Fibroblast of pulmonary artery (primary cell): ENCODE measurements around the gene WDR86.
A peak's percentile ranks its signal among the peaks of the same experiment; 100 is the strongest.

Experiments
- DNase-seq: peaks from one replicate; pipeline ENCODE4 v3.0.0-alpha.2; 2010; ENCODE audit warnings: low read depth
- H3K4me3 ChIP-seq: replicated peaks from 2 replicates; pipeline ENCODE4 v1.5.1; 2011; ENCODE audit warnings: low read depth, mild to moderate bottlenecking, control low read depth, low read length, moderate library complexity
- TF ChIP-seq, protein P1 (sequence below): IDR thresholded peaks from 2 replicates; pipeline ENCODE4 v1.5.1; 2011; ENCODE audit warnings: mild to moderate bottlenecking, control low read depth, low read length, inconsistent platforms; ENCODE audit errors: missing control alignments

Gene WDR86

DNA sequence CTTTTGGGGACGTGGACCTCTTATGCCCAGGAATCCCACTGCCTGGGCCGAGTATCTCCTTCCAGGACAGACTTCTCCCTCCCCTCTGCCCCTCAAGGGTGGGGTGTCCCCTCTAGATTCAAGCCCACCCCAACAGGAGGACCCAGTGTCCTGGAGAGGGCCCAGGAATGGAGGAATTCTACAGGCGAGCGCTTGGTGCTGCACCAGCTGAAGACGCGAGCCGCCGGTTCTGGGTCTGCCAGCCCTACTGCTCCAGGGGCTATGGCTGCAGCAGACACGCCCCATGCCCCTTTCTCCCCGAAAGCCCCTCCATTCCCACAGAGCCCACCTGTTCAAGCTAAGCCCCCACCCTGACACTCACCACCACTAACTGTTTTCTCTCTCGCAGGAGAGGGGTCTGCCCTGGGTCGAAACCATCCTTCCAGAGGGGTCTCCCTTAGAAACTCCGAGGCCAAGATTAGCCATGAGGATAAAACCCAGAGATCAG lies 21.5 kb upstream of the WDR86 start:
- H3K4me3 ChIP-seq: no peak overlapping the region
- TF ChIP-seq, protein P1, sequence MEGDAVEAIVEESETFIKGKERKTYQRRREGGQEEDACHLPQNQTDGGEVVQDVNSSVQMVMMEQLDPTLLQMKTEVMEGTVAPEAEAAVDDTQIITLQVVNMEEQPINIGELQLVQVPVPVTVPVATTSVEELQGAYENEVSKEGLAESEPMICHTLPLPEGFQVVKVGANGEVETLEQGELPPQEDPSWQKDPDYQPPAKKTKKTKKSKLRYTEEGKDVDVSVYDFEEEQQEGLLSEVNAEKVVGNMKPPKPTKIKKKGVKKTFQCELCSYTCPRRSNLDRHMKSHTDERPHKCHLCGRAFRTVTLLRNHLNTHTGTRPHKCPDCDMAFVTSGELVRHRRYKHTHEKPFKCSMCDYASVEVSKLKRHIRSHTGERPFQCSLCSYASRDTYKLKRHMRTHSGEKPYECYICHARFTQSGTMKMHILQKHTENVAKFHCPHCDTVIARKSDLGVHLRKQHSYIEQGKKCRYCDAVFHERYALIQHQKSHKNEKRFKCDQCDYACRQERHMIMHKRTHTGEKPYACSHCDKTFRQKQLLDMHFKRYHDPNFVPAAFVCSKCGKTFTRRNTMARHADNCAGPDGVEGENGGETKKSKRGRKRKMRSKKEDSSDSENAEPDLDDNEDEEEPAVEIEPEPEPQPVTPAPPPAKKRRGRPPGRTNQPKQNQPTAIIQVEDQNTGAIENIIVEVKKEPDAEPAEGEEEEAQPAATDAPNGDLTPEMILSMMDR: no peak
- DNase-seq: no peak

DNA sequence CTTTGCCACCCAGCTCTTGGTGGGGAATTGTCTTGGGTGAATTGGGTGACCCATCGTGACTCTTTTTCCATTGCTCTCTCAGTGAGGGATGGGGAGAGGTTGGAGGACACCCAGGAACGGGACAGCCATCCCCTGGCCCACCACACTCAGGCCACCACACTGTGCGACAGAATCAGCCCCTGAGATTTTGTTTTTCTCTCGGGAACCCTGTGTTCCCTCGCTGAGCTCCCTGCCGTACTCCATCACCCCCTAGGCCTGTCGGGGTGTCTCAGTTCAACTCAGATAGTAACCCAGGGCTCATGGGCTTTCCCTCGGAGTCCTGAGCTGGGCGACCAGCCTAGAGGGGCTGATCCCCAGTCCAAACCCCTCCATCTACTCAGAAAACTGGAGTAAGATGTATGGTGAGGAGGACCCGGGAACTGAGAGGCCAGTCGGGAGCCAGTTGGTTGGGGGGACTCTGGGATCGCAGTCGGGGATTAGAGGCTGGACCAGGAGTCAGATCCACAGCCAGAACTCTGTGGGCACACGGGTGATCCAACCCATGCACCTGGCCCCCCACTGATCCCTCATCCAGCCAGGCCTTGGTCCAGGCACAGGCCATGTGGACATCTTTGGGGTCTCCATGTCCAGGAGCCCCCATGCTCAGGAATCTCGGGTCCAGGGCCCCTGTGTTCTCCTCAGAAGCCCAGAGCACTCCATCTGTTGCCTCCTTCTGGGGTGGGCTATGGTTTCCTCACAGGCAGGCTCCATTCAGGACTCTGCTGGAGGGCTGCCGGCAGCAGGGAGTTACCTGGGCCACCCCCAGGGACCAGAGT lies 20.8 kb upstream of the WDR86 start:
- H3K4me3 ChIP-seq: no peak overlapping the region
- TF ChIP-seq, protein P1: no peak
- no peak for DNase-seq

DNA sequence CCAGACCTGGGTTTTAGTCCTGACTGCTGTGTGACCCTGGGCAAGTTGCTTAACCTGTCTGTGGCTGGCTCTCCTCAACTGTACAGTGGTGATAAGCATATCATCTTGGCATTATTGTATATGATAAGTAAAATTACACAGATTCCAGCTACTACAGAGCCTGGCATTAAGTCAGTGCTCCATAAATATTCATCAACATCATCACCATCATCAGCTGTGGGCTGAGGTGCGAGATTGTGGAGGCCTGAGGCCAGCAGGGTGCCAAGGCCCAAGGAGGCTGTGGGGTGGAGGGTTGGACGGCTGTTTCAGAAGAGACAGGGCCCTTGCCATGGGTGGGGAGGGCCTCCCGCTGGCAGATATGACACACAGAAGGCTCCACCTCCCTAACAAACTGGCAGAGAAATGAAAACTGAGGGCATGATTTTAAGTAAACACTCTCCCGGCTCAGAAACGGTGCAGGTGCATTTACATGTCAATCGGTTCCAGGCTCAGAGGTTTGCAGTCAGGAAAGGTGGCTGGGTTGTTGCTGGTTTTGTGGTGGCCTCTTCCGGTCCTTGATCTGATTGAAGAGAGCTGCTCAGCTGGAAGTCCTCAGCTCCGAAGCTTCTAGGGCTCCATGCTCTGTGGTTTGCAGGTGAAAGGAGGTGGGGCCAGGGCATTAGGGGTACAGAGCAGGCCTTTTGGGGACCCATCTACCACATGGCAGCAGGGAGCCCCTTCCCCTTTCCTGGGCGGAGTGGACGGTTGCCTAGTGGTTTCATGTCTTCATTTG lies 19.9 kb upstream of the WDR86 start:
- no peak for DNase-seq
- TF ChIP-seq, protein P1: no peak
- no peak overlapping the region for H3K4me3 ChIP-seq

DNA sequence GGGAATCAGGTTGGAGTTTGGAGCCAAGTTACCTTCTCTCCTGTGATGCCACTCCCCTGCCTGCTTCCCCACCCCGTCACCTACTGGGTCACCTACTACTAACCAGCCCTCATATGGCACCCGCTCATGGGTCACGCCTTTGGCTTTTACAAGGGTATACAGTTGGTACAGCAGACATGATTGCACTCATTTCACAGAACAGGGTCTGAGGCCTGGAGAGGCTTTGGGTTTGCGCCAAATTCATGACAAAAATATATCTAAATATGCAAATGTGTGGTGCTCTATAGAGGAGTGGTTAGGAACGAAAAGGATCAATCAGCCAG lies 19.4 kb upstream of the WDR86 start:
- TF ChIP-seq, protein P1: no peak
- no peak for DNase-seq
- H3K4me3 ChIP-seq: no peak overlapping the region

DNA sequence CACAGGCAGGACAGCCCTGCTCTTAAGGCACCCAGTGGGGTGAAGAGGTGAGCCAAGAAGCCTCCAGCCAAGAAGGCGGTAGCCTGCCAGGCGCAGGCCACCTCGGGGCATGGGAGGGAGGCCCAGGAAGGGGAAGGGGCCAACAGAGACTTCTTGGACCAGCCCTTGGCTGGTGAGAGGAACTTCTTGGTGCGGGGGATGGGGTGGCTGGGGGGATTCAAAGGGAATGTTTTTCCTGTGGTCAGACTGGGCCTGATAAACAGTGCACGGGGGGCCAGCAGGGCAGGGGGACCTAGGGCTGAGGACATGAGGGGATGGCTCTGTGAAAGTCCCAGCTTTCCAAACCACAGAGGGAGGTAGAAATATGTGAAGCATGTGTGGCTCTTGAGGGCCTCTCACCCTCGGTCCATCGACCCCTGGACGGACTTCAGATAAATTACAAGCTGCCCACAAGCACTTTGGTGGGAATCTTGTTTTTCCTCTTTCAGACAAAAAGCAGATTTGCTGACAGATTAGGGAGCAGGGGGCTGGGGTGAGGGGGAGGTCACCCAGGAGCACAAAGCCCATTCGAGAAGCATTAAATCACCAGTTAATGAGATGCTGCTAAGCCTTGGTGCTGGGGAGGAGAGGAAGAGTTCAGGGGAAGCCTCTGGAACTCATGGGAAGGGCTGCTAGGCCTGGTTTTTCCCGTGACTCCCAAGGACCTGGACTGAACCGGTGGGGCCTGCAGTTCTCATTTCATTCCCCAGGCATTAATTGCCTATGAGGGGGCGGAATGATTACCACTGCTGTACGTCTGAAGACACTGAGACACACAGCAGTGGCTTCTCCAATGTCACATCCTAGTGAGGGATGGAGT lies 18.8 kb upstream of the WDR86 start:
- peak; percentile 68 for DNase-seq
- TF ChIP-seq, protein P1: no peak
- no peak overlapping the region for H3K4me3 ChIP-seq

DNA sequence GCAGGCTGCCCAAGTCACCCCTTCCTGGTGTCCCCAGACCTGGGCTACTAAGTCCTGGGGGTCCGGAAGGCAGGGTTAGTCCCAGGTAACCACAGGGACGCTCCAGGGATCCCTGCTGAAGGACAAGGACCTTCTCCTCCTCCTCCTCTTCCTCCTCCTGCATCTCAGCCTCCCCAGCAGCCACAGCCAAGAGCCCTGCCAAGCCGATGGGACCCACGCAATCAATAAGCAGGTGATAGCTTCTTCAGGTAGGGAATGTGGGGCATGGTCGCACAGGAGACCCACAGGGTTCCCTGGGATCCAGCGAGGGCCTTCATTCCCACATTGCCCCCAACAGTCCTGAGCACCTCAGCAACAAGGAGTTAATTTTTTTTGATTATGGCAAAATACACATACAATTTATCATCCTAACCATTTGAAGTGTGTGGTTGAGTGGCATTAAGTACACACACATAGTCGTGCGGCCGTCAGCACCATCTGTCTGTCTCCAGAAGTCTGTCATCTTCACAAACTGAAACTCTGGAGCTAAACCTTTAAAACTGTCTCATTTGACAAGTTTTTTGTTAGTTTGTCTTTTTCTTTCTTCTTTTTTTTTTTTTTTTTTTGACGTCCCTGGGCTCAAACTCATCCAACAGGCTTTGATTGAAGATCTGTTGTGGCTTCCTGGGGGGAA lies 18.0 kb upstream of the WDR86 start:
- TF ChIP-seq, protein P1: no peak
- H3K4me3 ChIP-seq: no peak overlapping the region
- no peak for DNase-seq
